ENCODE results near the gene MSI2. TPM values are rescaled to one million over a fixed set of nuclear protein-coding genes. Genes with fewer than 3 reads are reported as not detected.
A peak's percentile ranks its signal among the peaks of the same experiment; 100 is the strongest.

MSI2 gene
- total RNA-seq, 1 experiment from 2014 or later, result 76.6 TPM

DNA sequence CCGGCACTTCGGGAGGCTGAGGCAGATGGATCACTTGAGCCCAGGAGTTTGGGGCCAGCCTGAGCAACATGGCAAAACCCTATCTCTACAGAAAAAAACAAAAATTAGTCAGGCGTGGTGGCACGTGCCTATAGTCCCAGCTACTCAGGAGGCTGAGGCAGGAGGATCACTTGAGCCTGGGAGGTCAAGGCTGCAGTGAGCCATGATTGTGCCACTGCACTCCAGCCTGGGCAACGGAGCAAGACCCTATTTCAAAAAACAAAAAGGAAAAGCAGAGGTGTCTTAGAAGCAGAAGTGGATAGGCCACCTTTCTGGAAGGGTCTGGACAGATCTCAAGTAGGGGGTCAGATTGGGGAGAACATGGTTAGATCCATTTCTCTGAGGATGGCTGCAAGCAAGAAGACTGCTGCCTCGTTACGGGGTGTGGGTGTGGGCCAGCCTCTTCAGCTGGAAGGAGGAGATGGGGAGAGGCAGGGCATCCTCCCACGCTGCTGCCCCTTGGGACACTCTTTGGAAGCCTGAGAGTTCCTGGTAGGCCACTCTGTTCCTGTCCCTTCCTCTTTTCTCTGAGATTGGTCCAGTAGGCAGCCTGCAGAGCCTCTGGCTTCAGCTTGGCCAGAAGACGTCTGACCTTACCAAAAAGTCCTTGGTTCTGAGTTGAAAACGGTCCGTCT is 208.0 kb downstream of the MSI2 start:
- no peaks in the 10 kb centered on the region for H3K36me3 ChIP-seq
- no peak overlapping the region for H3K4me3 ChIP-seq
- no peaks in the 10 kb centered on the region for H3K9me3 ChIP-seq (replicated peaks)
- H3K27me3 ChIP-seq, result no peaks in the 10 kb centered on the region
- no peak for DNase-seq
- H3K4me1 ChIP-seq, result peaks cover 26% of the 10 kb centered on the region
- H3K27ac ChIP-seq, result no peak overlapping the region

- no peak for DNase-seq
- H3K27me3 ChIP-seq, result no peaks in the 10 kb centered on the region
- peaks cover 16% of the 10 kb centered on the region for H3K4me1 ChIP-seq
- H3K9me3 ChIP-seq (replicated peaks), result no peaks in the 10 kb centered on the region
- no peak overlapping the region for H3K4me3 ChIP-seq
- no peaks in the 10 kb centered on the region for H3K36me3 ChIP-seq
- no peak overlapping the region for H3K27ac ChIP-seq
Measured at GRCh38 chr17:57465610-57466009, 209.3 kb downstream of the MSI2 start.

GRCh38 chr17:57466017-57466471 is 209.7 kb downstream of the MSI2 start:
- H3K9me3 ChIP-seq (replicated peaks), result no peaks in the 10 kb centered on the region
- no peaks in the 10 kb centered on the region for H3K36me3 ChIP-seq
- no peaks in the 10 kb centered on the region for H3K27me3 ChIP-seq
- H3K4me1 ChIP-seq, result peaks cover 12% of the 10 kb centered on the region
- DNase-seq, result no peak
- H3K27ac ChIP-seq, result no peak overlapping the region
- H3K4me3 ChIP-seq, result no peak overlapping the region

- DNase-seq, result no peak
- Histone ChIP-seq H3K9me3 (replicated peaks) (no peaks in the 10 kb centered on the region), H3K27ac (no peak overlapping the region), H3K27me3 (no peaks in the 10 kb centered on the region), H3K4me3 (no peak overlapping the region), H3K4me1 (peaks cover 9% of the 10 kb centered on the region), H3K36me3 (no peaks in the 10 kb centered on the region)
Measured at GRCh38 chr17:57466521-57466920, 210.2 kb downstream of the MSI2 start.

GRCh38 chr17:57467226-57467625 is 210.9 kb downstream of the MSI2 start:
- H3K4me1 ChIP-seq, result peaks cover 4% of the 10 kb centered on the region
- no peak for DNase-seq
- no peak overlapping the region for H3K27ac ChIP-seq
- no peak overlapping the region for H3K4me3 ChIP-seq
- H3K36me3 ChIP-seq, result no peaks in the 10 kb centered on the region
- no peaks in the 10 kb centered on the region for H3K27me3 ChIP-seq
- no peaks in the 10 kb centered on the region for H3K9me3 ChIP-seq (replicated peaks)

- Histone ChIP-seq H3K36me3 (no peaks in the 10 kb centered on the region), H3K27ac (no peak overlapping the region), H3K4me3 (no peak overlapping the region), H3K9me3 (replicated peaks) (no peaks in the 10 kb centered on the region), H3K27me3 (no peaks in the 10 kb centered on the region), H3K4me1 (peaks cover 4% of the 10 kb centered on the region)
- DNase-seq, result no peak
Measured at GRCh38 chr17:57467801-57468200, 211.5 kb downstream of the MSI2 start.

DNA sequence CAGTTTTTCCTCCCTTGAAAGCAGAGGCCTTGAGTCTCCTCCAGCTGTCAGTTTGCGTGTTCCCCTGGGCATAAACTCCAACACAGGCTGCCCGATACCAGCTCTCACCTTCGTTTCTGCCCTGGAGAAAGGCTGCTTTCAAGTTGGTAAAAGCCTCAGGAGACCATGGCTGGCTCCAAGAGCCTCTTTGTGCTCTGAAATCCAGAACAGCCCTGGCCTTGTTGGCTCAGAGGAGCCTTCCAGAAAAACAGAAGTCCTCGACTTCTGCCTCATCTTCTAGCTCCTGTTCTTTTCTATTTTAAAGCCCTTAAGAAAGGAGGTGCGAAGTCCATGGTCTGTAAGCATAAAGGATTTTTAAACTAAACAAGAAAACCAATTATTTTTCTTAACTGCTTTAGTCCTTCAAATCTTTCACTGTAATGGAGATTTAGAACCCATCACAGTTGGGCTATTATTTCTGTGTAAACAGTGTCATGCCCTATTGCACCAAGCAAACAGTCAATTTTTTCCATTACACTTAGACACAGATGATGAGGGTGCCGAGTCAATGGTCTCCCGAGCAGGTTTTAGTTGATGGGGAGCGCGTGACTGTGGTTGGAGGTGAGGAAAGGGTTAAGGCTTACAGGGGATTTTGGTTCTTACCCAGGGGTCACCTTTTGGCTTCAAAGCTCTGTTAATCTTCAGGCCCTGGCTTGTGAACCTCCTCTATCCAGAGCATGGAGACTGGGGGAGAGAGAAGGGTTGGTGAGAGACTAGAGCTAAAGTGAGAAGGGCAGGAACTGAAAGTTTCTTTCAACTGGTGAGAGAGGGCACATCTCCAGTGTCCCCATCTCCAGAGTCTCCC is 212.8 kb downstream of the MSI2 start:
- Histone ChIP-seq H3K9me3 (replicated peaks) (no peaks in the 10 kb centered on the region), H3K27ac (no peak overlapping the region), H3K4me3 (no peak overlapping the region), H3K36me3 (no peaks in the 10 kb centered on the region), H3K27me3 (no peaks in the 10 kb centered on the region), H3K4me1 (peaks cover 9% of the 10 kb centered on the region; the same call in 1 of the 2 replicates)
- peak in 1 of 2 experiments; percentile 19 for DNase-seq

- H3K36me3 ChIP-seq, result no peaks in the 10 kb centered on the region
- no peak overlapping the region for H3K27ac ChIP-seq
- H3K9me3 ChIP-seq (replicated peaks), result no peaks in the 10 kb centered on the region
- peaks cover 9% of the 10 kb centered on the region; the same call in 1 of the 2 replicates for H3K4me1 ChIP-seq
- H3K4me3 ChIP-seq, result no peak overlapping the region
- DNase-seq, result no peak
- H3K27me3 ChIP-seq, result no peaks in the 10 kb centered on the region
Measured at GRCh38 chr17:57470906-57471305, 214.6 kb downstream of the MSI2 start.

DNA sequence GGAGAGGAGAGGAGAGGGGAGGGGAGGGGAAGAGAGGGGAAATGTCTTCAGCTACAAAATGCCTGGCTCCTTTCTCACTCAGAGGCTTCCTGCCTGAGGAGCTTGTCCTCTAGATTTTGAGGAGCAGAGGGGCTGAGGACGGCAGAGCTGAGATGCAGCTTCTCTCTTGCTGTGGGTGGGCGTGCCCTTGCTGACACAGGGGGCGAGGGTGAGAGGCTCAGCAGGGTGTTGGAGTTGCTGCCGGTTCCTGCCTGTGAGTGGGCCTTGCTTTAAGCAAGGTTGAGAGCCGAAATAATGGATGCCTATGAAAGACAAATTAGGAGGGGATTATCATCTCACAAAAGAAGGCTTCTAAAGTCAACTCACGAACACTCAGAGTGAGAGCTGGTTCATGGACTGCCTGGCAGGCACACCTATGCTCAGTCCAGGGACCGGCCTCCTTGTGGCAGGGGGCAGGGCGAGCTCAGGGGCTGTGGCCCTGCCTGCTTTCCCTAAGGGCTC is 215.6 kb downstream of the MSI2 start:
- Histone ChIP-seq H3K36me3 (no peaks in the 10 kb centered on the region), H3K27ac (no peak overlapping the region), H3K27me3 (no peaks in the 10 kb centered on the region), H3K4me1 (peaks cover 9% of the 10 kb centered on the region; the same call in 1 of the 2 replicates), H3K4me3 (no peak overlapping the region), H3K9me3 (replicated peaks) (no peaks in the 10 kb centered on the region)
- DNase-seq, result no peak

DNA sequence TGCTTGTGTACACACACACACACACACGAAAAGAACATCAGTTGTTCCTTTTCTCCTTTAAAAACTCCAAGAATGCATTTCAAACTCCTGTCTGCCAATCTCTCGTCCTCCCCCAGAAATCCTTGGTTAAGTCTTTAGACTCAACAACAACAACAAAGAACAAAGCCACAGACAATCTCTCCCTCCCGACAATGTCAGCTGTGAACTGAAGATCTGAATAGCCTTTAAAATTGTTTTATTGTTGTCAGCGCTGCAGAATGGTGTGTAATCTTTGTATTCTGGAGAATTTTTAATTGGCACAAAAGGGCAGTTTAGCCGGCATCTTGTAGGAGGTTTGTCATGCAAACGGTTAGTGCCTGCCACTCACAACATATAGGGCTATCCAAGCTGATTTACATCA is 219.5 kb downstream of the MSI2 start:
- Histone ChIP-seq H3K4me1 (peaks cover 14% of the 10 kb centered on the region), H3K4me3 (no peak overlapping the region), H3K36me3 (no peaks in the 10 kb centered on the region), H3K27ac (no peak overlapping the region), H3K9me3 (replicated peaks) (no peaks in the 10 kb centered on the region), H3K27me3 (no peaks in the 10 kb centered on the region)
- no peak for DNase-seq

GRCh38 chr17:57477522-57478362 is 221.4 kb downstream of the MSI2 start:
- no peak overlapping the region for H3K27ac ChIP-seq
- no peak overlapping the region for H3K4me3 ChIP-seq
- H3K36me3 ChIP-seq, result no peaks in the 10 kb centered on the region
- H3K4me1 ChIP-seq, result peaks cover 25% of the 10 kb centered on the region
- H3K9me3 ChIP-seq (replicated peaks), result no peaks in the 10 kb centered on the region
- DNase-seq, result no peak
- no peaks in the 10 kb centered on the region for H3K27me3 ChIP-seq

DNA sequence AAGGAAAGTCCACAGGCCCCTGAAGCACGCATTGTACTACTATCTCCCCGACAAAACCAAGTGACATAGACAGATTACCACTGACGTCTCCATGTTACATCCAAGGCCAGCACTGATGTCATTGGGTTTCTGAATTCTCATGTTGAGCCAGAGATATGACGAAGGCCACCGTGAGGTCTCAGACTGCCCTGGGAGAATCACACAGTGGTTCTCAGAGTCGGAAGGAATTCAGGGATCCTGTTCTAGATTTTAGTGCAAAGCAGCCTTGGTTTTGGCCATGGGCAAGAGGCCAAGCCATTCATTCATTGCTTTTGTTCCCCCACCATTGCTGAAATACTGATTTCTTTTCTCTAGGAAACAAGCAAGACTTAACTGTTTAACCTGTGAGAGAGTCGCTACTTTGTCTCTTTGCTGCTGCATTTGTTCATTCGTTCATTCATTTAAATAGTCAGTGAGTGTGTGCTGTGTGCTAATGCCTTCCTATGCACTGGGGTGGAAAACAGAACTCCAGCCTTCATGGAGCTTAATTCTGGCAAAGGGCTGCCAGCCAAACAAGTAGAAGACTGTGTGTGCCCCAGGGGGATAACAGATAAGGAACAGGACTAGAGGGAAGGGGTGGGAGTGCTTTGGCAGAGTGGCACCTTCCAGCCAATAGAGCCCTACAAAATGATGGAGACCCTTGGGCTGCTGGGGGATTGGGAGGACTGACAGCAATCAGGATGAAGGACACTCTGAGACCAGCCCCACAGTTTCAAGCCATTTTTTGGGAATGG is 222.3 kb downstream of the MSI2 start:
- H3K4me3 ChIP-seq, result no peak overlapping the region
- DNase-seq, result no peak
- no peaks in the 10 kb centered on the region for H3K9me3 ChIP-seq (replicated peaks)
- no peak overlapping the region for H3K27ac ChIP-seq
- peaks cover 20% of the 10 kb centered on the region for H3K4me1 ChIP-seq
- no peaks in the 10 kb centered on the region for H3K27me3 ChIP-seq
- H3K36me3 ChIP-seq, result no peaks in the 10 kb centered on the region

DNA sequence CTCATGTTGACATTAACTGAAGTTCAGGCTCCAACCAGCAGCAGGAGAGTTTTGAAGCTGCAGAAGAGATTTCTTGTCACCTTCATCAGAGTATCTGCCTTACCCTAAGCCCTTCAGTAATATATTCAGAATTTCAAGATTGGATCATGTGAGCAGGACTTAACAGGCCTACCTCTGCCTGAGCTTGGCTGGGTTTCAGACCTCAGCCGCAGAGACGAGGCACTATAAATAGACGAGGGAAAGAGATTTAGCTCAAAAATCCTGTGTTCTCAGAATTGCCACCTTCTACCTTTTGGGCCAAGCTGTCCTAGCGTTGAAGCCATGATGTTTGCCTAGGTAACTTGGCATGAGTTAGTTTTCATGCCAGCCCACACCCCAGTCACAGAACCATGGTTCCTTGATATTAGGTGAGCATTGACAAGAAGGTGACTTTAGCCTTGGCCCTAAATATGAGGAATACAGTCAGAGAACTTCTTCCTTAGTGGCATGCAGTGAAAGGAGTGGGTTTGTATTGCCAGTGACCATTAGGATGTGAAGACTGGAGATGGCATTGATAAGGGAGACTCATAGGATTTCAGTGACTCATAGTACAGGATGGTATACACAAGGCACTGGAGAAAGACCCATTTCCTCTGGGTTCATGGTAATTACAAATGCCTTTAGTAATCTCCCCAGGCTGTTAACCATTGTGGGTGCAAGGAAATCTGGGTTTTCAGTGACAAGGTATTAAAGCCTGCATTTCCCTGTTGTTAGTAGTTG is 224.3 kb downstream of the MSI2 start:
- Histone ChIP-seq H3K27ac (peak overlapping the region; percentile 42), H3K4me1 (peaks cover 20% of the 10 kb centered on the region), H3K27me3 (no peaks in the 10 kb centered on the region), H3K36me3 (no peaks in the 10 kb centered on the region), H3K4me3 (no peak overlapping the region), H3K9me3 (replicated peaks) (no peaks in the 10 kb centered on the region)
- peak in 1 of 2 experiments; percentile 50 for DNase-seq

Data from SJCRH30 (cell line).